Measurements from ENCODE around the gene PDE7B.
A peak's percentile ranks its signal among the peaks of the same experiment; 100 is the strongest.
"Not testable (repeated sequence)": the region's sequence is repeated elsewhere in the genome, so short reads cannot be mapped to it uniquely, and the experiment has no call there.

Gene PDE7B

DNA sequence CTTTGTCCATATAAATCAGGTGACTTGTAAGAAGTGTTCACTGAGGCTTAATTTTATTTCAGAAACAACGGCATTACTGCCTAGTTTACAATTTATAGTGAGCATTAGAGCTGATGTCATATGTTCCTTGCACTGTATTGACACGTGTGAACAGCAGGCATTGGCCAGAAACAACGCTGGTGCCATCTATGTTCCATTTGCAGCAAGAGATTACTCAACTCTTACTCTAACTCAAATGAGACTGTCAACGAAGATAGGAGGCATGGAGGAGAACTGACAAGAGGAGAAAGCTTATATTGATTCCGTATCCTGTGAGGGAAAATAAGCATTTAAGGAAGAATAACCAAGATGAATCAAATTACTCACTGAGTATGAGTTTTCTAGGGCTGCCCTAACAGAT, 350.2 kb downstream of the PDE7B start:
- Histone ChIP-seq H3K27me3 (ENCODE audit: insufficient read depth, low read length) (no peaks in the 10 kb centered on the region), H3K27ac (ENCODE audit: low read depth, low read length) (no peak overlapping the region), H3K4me3 (ENCODE audit: low read depth, low read length) (no peak overlapping the region), H3K79me2 (ENCODE audit: control insufficient read depth, insufficient read depth, low read length, unreplicated experiment) (no peaks in the 10 kb centered on the region), H2AFZ (ENCODE audit: low read length, unreplicated experiment) (no peak overlapping the region), H3K4me1 (ENCODE audit: control insufficient read depth, insufficient read depth, low read length, unreplicated experiment) (no peaks in the 10 kb centered on the region), H3K36me3 (ENCODE audit: insufficient read depth, low read length) (no peaks in the 10 kb centered on the region)

DNA sequence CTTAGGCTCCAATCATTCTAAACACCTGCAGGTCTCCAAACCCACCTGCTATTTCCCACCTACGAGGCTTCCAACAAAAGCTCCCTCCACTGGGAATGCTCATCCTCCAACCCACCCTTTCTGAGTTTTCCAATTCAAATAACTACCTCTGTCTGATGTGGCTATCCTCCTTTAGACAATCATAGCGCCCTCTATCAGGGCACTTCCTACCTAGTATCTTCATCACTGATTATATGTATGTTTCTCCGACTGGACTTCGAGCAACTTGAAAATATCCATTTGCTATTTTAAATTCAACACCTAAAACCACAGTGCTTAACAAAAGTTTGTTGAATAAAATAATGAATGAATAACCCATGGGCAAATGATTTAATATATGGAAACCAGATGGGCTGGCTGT, 357.3 kb downstream of the PDE7B start:
- no peaks in the 10 kb centered on the region for H3K36me3 ChIP-seq (ENCODE audit: insufficient read depth, low read length)
- H3K4me3 ChIP-seq (ENCODE audit: low read depth, low read length) = no peak overlapping the region
- no peaks in the 10 kb centered on the region for H3K4me1 ChIP-seq (ENCODE audit: control insufficient read depth, insufficient read depth, low read length, unreplicated experiment)
- H2AFZ ChIP-seq (ENCODE audit: low read length, unreplicated experiment) = no peak overlapping the region
- no peak overlapping the region for H3K27ac ChIP-seq (ENCODE audit: low read depth, low read length)
- H3K79me2 ChIP-seq (ENCODE audit: control insufficient read depth, insufficient read depth, low read length, unreplicated experiment) = no peaks in the 10 kb centered on the region
- H3K27me3 ChIP-seq (ENCODE audit: insufficient read depth, low read length) = no peaks in the 10 kb centered on the region

DNA sequence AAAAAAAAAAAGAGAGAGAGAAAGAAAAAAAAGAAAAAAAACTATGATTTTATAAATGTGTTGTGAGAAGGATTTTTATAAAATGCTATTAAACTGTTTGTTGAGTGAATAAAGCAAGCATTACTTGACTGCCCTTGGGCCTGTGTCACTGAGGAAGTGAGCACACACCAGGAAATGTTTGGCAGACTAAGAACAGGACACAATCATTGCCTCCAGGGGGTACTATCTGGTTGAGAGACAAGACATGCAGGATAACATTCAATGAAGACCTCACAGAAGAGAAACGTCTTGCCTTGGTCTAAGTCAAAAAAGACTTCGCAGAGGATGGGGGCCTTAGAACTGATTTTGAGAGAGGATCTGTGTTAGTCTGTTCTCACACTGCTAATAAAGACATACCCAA, 358.0 kb downstream of the PDE7B start:
- Histone ChIP-seq H2AFZ (ENCODE audit: low read length, unreplicated experiment) (no peak overlapping the region), H3K27me3 (ENCODE audit: insufficient read depth, low read length) (no peaks in the 10 kb centered on the region), H3K4me1 (ENCODE audit: control insufficient read depth, insufficient read depth, low read length, unreplicated experiment) (no peaks in the 10 kb centered on the region), H3K79me2 (ENCODE audit: control insufficient read depth, insufficient read depth, low read length, unreplicated experiment) (no peaks in the 10 kb centered on the region), H3K4me3 (ENCODE audit: low read depth, low read length) (no peak overlapping the region), H3K27ac (ENCODE audit: low read depth, low read length) (no peak overlapping the region), H3K36me3 (ENCODE audit: insufficient read depth, low read length) (no peaks in the 10 kb centered on the region)

DNA sequence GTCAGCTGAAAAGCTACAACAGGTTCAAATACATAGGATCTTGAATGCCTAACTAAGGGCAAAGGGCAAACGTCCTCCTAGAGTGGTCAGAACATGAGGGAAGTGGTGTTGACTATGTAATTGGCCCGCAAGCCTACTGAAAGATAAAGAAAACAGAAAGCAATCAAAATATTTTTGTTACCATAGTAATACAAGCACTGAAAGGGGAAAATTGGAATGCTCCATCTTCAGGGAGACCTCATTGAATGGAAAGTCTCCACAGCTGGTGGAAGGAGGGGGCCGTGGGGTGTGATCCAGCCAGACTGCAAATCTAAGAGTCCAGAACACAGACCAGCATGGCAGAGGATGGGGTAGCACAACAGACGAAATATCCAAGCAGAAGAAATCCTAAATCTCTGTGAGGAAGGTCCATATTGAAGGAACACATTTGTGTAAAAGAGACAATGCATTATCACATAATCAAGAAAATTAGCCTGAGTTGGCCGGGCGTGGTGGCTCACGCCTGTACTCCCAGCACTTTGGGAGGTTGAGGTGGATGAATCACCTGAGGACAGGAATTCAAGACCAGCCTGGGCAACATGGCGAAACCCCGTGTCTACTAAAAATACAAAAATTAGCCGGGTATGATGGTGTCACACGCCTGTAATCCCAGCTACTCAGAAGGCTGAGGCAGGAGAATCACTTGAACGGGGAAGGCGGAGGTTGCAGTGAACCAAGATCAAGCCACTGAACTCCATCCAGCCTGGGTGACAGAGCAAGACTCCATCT, 359.1 kb downstream of the PDE7B start:
- no peak overlapping the region for H3K4me3 ChIP-seq (ENCODE audit: low read depth, low read length)
- no peak overlapping the region for H2AFZ ChIP-seq (ENCODE audit: low read length, unreplicated experiment)
- H3K27me3 ChIP-seq (ENCODE audit: insufficient read depth, low read length) = no peaks in the 10 kb centered on the region
- no peaks in the 10 kb centered on the region for H3K4me1 ChIP-seq (ENCODE audit: control insufficient read depth, insufficient read depth, low read length, unreplicated experiment)
- no peak overlapping the region for H3K27ac ChIP-seq (ENCODE audit: low read depth, low read length)
- no peaks in the 10 kb centered on the region for H3K79me2 ChIP-seq (ENCODE audit: control insufficient read depth, insufficient read depth, low read length, unreplicated experiment)
- no peaks in the 10 kb centered on the region for H3K36me3 ChIP-seq (ENCODE audit: insufficient read depth, low read length)

DNA sequence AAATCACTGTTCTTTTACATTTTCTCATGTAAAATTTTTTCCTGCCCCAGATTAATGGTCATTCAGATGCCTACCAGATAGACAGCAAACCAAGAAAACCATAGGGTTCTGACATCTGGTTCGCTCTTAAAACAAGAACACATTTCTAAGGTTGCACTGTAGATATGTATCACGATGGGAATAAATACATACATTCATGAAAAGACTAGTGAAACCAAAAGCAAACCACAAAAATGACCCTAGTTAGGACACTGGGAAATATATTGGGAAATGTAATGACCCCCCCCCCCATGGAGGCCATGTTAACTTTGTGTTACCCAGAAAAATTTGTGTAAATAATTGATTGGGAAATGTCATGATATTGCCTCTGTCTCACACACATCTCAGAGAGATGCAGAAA, 361.1 kb downstream of the PDE7B start:
- Histone ChIP-seq H3K27me3 (ENCODE audit: insufficient read depth, low read length) (no peaks in the 10 kb centered on the region), H3K27ac (ENCODE audit: low read depth, low read length) (no peak overlapping the region), H3K4me1 (ENCODE audit: control insufficient read depth, insufficient read depth, low read length, unreplicated experiment) (no peaks in the 10 kb centered on the region), H3K36me3 (ENCODE audit: insufficient read depth, low read length) (no peaks in the 10 kb centered on the region), H3K79me2 (ENCODE audit: control insufficient read depth, insufficient read depth, low read length, unreplicated experiment) (no peaks in the 10 kb centered on the region), H3K4me3 (ENCODE audit: low read depth, low read length) (no peak overlapping the region), H2AFZ (ENCODE audit: low read length, unreplicated experiment) (no peak overlapping the region)

DNA sequence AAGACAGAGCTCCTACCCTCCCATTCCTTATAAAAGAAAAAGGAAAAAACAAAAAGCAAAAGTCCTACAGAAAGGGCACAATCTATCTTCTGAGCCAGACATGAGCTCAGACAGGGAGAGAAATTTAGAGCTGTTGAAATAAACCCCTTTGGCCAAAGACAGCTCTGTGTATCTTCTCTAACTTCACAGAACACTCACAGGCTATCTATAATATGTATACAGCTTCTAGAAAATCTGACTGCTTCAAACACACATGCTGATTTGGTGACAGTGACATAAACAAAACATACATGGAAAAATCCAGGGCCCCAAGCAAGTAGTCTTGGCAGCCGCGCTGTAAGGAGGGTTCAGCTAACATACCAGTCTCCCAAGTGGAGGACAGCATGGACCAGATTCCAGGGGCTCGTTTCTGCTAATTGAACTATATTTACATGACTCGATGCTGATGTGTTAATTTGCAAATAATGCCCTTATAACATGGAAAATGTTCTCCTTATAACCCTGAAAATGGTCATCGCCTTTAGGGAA, 361.6 kb downstream of the PDE7B start:
- H3K4me1 ChIP-seq (ENCODE audit: control insufficient read depth, insufficient read depth, low read length, unreplicated experiment) = no peaks in the 10 kb centered on the region
- no peaks in the 10 kb centered on the region for H3K79me2 ChIP-seq (ENCODE audit: control insufficient read depth, insufficient read depth, low read length, unreplicated experiment)
- H3K4me3 ChIP-seq (ENCODE audit: low read depth, low read length) = no peak overlapping the region
- no peak overlapping the region for H3K27ac ChIP-seq (ENCODE audit: low read depth, low read length)
- H2AFZ ChIP-seq (ENCODE audit: low read length, unreplicated experiment) = no peak overlapping the region
- no peaks in the 10 kb centered on the region for H3K27me3 ChIP-seq (ENCODE audit: insufficient read depth, low read length)
- no peaks in the 10 kb centered on the region for H3K36me3 ChIP-seq (ENCODE audit: insufficient read depth, low read length)

DNA sequence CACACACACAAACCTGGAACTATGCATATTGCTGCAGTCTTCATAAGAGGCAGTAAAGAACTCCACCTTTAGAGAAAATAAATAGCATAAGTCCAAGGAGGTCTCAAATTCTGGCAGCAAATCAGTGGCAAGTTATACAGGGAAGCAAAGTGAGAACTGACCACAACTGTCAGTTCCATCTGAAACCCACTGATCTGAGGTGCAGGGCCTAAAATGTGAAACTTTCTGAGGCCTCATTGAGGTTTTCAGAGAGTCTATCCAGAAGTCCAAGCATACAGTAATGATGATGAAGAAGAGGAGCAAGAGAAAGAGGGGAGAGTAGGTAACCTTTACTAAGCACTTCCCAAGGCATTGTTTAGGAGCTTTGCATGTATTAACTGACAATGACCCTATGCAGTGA, 362.4 kb downstream of the PDE7B start:
- H3K4me1 ChIP-seq (ENCODE audit: control insufficient read depth, insufficient read depth, low read length, unreplicated experiment) = no peaks in the 10 kb centered on the region
- no peaks in the 10 kb centered on the region for H3K36me3 ChIP-seq (ENCODE audit: insufficient read depth, low read length)
- no peak overlapping the region for H3K27ac ChIP-seq (ENCODE audit: low read depth, low read length)
- no peaks in the 10 kb centered on the region for H3K27me3 ChIP-seq (ENCODE audit: insufficient read depth, low read length)
- no peaks in the 10 kb centered on the region for H3K79me2 ChIP-seq (ENCODE audit: control insufficient read depth, insufficient read depth, low read length, unreplicated experiment)
- H2AFZ ChIP-seq (ENCODE audit: low read length, unreplicated experiment) = no peak overlapping the region
- no peak overlapping the region for H3K4me3 ChIP-seq (ENCODE audit: low read depth, low read length)

DNA sequence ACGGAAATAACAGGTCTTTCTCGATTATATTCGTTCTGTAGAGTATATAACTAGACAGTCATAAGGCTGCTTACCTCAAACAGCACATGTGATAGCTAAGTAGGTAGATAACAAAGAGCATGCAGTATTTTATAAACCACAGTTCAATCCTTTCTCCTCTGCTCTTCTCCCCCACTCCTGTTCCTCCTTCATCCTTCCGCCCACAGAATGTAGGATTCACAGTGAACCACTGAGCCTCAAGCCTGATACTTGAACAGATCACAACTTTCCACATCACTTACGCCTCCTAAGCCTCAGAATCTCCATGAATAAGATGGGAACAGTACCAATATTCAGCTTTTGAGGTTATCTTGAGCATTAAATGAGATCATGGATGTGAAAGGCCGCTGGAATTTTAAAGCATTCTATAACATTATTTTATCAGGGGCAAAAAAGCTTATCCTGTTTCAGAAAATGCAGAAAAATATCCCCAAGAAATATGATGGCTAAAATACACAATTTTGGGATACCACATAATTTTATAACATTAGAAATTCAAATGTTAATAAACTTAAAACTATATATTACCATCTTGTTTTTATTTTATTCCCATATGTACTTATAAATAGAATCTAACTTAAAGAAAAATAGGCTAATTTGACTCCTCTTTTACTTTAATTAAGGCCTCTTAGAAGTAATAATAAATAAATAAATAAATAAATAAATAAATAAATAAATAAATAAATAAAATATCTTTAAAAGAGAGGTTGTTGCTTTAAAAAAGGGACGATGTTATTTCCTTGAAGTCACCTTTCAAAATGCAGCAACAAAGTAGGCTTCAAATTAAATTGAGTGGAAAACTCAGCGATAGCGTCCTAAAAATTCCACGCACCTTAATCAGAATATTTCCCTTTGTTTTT, 365.3 kb downstream of the PDE7B start:
- Histone ChIP-seq H3K27me3 (ENCODE audit: insufficient read depth, low read length) (no peaks in the 10 kb centered on the region), H3K4me1 (ENCODE audit: control insufficient read depth, insufficient read depth, low read length, unreplicated experiment) (no peaks in the 10 kb centered on the region), H3K27ac (ENCODE audit: low read depth, low read length) (no peak overlapping the region), H3K79me2 (ENCODE audit: control insufficient read depth, insufficient read depth, low read length, unreplicated experiment) (no peaks in the 10 kb centered on the region), H3K36me3 (ENCODE audit: insufficient read depth, low read length) (no peaks in the 10 kb centered on the region), H2AFZ (ENCODE audit: low read length, unreplicated experiment) (no peak overlapping the region), H3K4me3 (ENCODE audit: low read depth, low read length) (no peak overlapping the region)

DNA sequence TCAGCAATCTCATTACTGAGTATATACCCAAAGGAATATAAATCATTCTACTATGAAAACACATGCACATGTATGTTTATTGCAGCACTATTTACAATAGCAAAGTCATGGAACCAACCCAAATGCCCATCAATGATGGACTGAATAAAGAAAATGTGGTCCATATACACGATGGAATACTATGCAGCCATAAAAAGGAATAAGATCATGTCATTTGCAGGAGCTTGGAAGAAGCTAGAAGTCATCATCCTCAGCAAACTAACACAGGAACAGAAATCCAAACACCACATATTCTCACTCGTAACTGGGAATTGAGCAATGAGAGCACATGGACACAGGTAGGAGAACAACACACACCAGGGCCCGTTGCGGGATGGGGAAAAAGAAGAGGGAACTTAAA, 373.5 kb downstream of the PDE7B start:
- H3K4me3 ChIP-seq (ENCODE audit: low read depth, low read length); H3K79me2 ChIP-seq (ENCODE audit: control insufficient read depth, insufficient read depth, low read length, unreplicated experiment); H3K36me3 ChIP-seq (ENCODE audit: insufficient read depth, low read length); H3K4me1 ChIP-seq (ENCODE audit: control insufficient read depth, insufficient read depth, low read length, unreplicated experiment); H2AFZ ChIP-seq (ENCODE audit: low read length, unreplicated experiment); H3K27ac ChIP-seq (ENCODE audit: low read depth, low read length); H3K27me3 ChIP-seq (ENCODE audit: insufficient read depth, low read length): not testable (repeated sequence)

DNA sequence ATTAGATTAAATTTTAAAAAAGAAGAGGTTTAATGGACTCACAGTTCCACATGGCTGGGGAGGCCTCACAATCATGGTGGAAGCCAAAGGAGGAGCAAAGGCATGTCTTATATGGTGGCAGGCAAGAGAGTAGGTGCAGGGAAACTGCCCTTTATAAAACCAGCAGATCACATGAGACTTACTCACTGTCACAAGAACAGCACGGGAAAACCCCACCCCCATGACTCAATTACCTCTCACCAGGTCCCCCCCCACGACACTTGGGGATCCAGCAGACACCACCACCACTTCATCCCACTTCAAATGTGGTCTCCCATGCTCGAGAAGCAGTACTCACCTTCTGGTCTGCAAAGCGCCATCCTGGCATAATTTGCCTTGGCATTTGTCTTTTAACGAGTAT, 374.0 kb downstream of the PDE7B start:
- Histone ChIP-seq H3K4me1 (ENCODE audit: control insufficient read depth, insufficient read depth, low read length, unreplicated experiment) (no peaks in the 10 kb centered on the region), H3K79me2 (ENCODE audit: control insufficient read depth, insufficient read depth, low read length, unreplicated experiment) (no peaks in the 10 kb centered on the region), H3K4me3 (ENCODE audit: low read depth, low read length) (peak overlapping the region; percentile 51; the same call in 1 of the 2 replicates), H3K36me3 (ENCODE audit: insufficient read depth, low read length) (no peaks in the 10 kb centered on the region), H2AFZ (ENCODE audit: low read length, unreplicated experiment) (peak overlapping the region; percentile 82), H3K27me3 (ENCODE audit: insufficient read depth, low read length) (no peaks in the 10 kb centered on the region), H3K27ac (ENCODE audit: low read depth, low read length) (peak overlapping the region; percentile 69)

Measured in ACC112 (cell line).